GM23248 (cell line): ENCODE data around the gene COPG2. TPM values are rescaled to one million over a fixed set of nuclear protein-coding genes. Genes with fewer than 3 reads are reported as not detected.

Experiments used
- DNase-seq: peaks from one replicate; pipeline ENCODE4 v3.0.0-alpha.2; 2015
- H2AFZ ChIP-seq: fragments of 200-600 bp; sonication (generic); 2 replicates; pipeline ENCODE4 v1.6.1; 2016; ENCODE audit warnings: antibody characterized with exemption
- H3F3A ChIP-seq: fragments of 200-600 bp; sonication (generic); 2 replicates; pipeline ENCODE4 v1.6.1; 2016; ENCODE audit warnings: mild to moderate bottlenecking, antibody characterized with exemption, mixed run types; ENCODE audit not compliant: insufficient read depth
- H3K27ac ChIP-seq: fragments of 200-600 bp; sonication (generic); 2 replicates; pipeline ENCODE4 v1.5.1; 2016; ENCODE audit warnings: mild to moderate bottlenecking
- H3K27me3 ChIP-seq: fragments of 200-600 bp; sonication (generic); replicated peaks from 2 replicates; pipeline ENCODE4 v1.6.1; 2016; ENCODE audit warnings: mild to moderate bottlenecking; ENCODE audit not compliant: insufficient read depth
- H3K36me3 ChIP-seq: fragments of 200-600 bp; sonication (generic); 2 replicates; pipeline ENCODE4 v1.6.1; 2016; ENCODE audit warnings: low read depth, mild to moderate bottlenecking
- H3K4me1 ChIP-seq: fragments of 200-600 bp; sonication (generic); 2 replicates; pipeline ENCODE4 v1.6.1; 2016; ENCODE audit warnings: mild to moderate bottlenecking; ENCODE audit not compliant: insufficient read depth
- H3K4me2 ChIP-seq: fragments of 200-600 bp; sonication (generic); one replicate; pipeline ENCODE4 v1.6.1; 2016; ENCODE audit warnings: mild to moderate bottlenecking; ENCODE audit not compliant: unreplicated experiment
- H3K4me3 ChIP-seq: fragments of 200-600 bp; sonication (generic); 2 replicates; pipeline ENCODE4 v1.5.1; 2016; ENCODE audit warnings: mild to moderate bottlenecking
- H3K79me2 ChIP-seq: fragments of 200-600 bp; sonication (generic); 2 replicates; pipeline ENCODE4 v1.6.1; 2016; ENCODE audit warnings: mild to moderate bottlenecking; ENCODE audit not compliant: insufficient read depth
- H3K9ac ChIP-seq: fragments of 200-600 bp; sonication (generic); 2 replicates; pipeline ENCODE4 v1.6.1; 2016; ENCODE audit warnings: mild to moderate bottlenecking
- H3K9me2 ChIP-seq: fragments of 200-600 bp; sonication (generic); 2 replicates; pipeline ENCODE4 v1.6.1; 2016; ENCODE audit warnings: mixed run types, mild to moderate bottlenecking, moderate library complexity; ENCODE audit not compliant: insufficient read depth
- H3K9me3 ChIP-seq: fragments of 200-600 bp; sonication (generic); one replicate; pipeline ENCODE4 v1.6.1; 2017; ENCODE audit warnings: low read depth
- H4K20me1 ChIP-seq: fragments of 200-600 bp; sonication (generic); 2 replicates; pipeline ENCODE4 v1.6.0; 2016; ENCODE audit not compliant: insufficient read depth
- EZH2 ChIP-seq: fragments of 200-600 bp; sonication (generic); IDR thresholded peaks from 2 replicates; pipeline ENCODE4 v1.6.1; 2018; ENCODE audit warnings: antibody characterized with exemption, mild to moderate bottlenecking; ENCODE audit not compliant: insufficient read depth, poor library complexity, severe bottlenecking
- EZH2phosphoT487 ChIP-seq: fragments of 200-600 bp; sonication (generic); IDR thresholded peaks from 2 replicates; pipeline ENCODE4 v1.6.1; 2018; ENCODE audit warnings: antibody characterized with exemption, moderate library complexity, mild to moderate bottlenecking, low read depth; ENCODE audit not compliant: insufficient read depth
- WGBS, 2 experiments: methylation state at CpG; one replicate each; pipeline ENCODE4 v1.1.6; 2015 to 2017; ENCODE audit warnings: low lambda C conversion rate in 2 of 2, low coverage in 1 of 2; ENCODE audit errors: missing lambda C conversion rate in 2 of 2; 5-methylcytosine and 5-hydroxymethylcytosine counted together
- in situ Hi-C: fragments of 300-500 bp; cut with MboI; formaldehyde crosslinking; loops from 2 replicates; pipeline ENCODE4 v1.15.0; 2020
- polyA plus RNA-seq: library from polyadenylated mRNA; unstranded; fragments of >200 nt; fragmentation: Nextera tagmentation; extraction: Ambion mirVana; gene quantifications from 2 replicates; pipeline ENCODE4 v1.2.1, GENCODE V29; 2016
- total RNA-seq: library from RNA; depleted of rRNA; stranded (reverse); fragments of >200 nt; shearing (Covaris generic); gene quantifications from 2 replicates; pipeline ENCODE4 v1.2.3, GENCODE V29; 2014

Gene COPG2
- total and polyA plus RNA-seq, 2 experiments from 2014 or later, result 3.4 to 29.7 TPM

- no peaks in the 10 kb centered on the region for H3K27me3 ChIP-seq
- H3K4me1 ChIP-seq, result peaks cover 6% of the 10 kb centered on the region
- H3K4me2 ChIP-seq, result no peak overlapping the region
- peaks cover 8% of the 10 kb centered on the region; the same call in 1 of the 2 replicates for H3K36me3 ChIP-seq
- no peaks in the 10 kb centered on the region for H3K79me2 ChIP-seq
- 0 out of 2 replicates have a peak overlapping the region, but pooled peaks have one; percentile 8 for H3K9ac ChIP-seq
- no peak overlapping the region for H2AFZ ChIP-seq
- no peak for TF ChIP-seq EZH2
- no peak for TF ChIP-seq EZH2phosphoT487
- H4K20me1 ChIP-seq, result no peaks in the 10 kb centered on the region
- peak; percentile 85 for DNase-seq
- 74 to 80% methylated on average over 4 of the region's 4 CpGs for WGBS, 2 experiments
- no peaks in the 10 kb centered on the region for H3K9me2 ChIP-seq
- H3K27ac ChIP-seq, result peak overlapping the region; percentile 49
- H3F3A ChIP-seq, result peaks cover 21% of the 10 kb centered on the region
- no peaks in the 10 kb centered on the region for H3K9me3 ChIP-seq
- no peak overlapping the region for H3K4me3 ChIP-seq
- in situ Hi-C loops, result no loop called here
Observed at GRCh38 chr7:130649004-130649790, 19.4 kb downstream of the COPG2 start.

GRCh38 chr7:130648580-130648979 lies 20.0 kb downstream of the COPG2 start:
- H3K36me3 ChIP-seq, result peaks cover 8% of the 10 kb centered on the region; the same call in 1 of the 2 replicates
- no peaks in the 10 kb centered on the region for H3K79me2 ChIP-seq
- peaks cover 21% of the 10 kb centered on the region for H3F3A ChIP-seq
- H3K4me1 ChIP-seq, result peaks cover 6% of the 10 kb centered on the region
- in situ Hi-C loops, result no loop called here
- TF ChIP-seq EZH2, result no peak
- no peak for TF ChIP-seq EZH2phosphoT487
- H3K27ac ChIP-seq, result no peak overlapping the region; the same call in 1 of the 2 replicates
- WGBS, 2 experiments, result 96 to 100% methylated on average over 5 of the region's 5 CpGs
- no peak overlapping the region for H3K9ac ChIP-seq
- no peak for DNase-seq
- no peaks in the 10 kb centered on the region for H3K9me2 ChIP-seq
- no peak overlapping the region for H3K4me2 ChIP-seq
- H3K9me3 ChIP-seq, result no peaks in the 10 kb centered on the region
- H4K20me1 ChIP-seq, result no peaks in the 10 kb centered on the region
- no peak overlapping the region for H2AFZ ChIP-seq
- no peak overlapping the region for H3K4me3 ChIP-seq
- no peaks in the 10 kb centered on the region for H3K27me3 ChIP-seq

GRCh38 chr7:130642383-130642782 lies 26.2 kb downstream of the COPG2 start:
- H4K20me1 ChIP-seq, result no peaks in the 10 kb centered on the region
- no peak for TF ChIP-seq EZH2
- no peak for TF ChIP-seq EZH2phosphoT487
- no peaks in the 10 kb centered on the region for H3F3A ChIP-seq
- no peak overlapping the region for H3K27ac ChIP-seq
- H3K9ac ChIP-seq, result no peak overlapping the region
- no peak overlapping the region for H3K4me2 ChIP-seq
- in situ Hi-C loops, result no loop called here
- no peaks in the 10 kb centered on the region for H3K79me2 ChIP-seq
- H3K27me3 ChIP-seq, result no peaks in the 10 kb centered on the region
- 88 to 89% methylated on average over 4 of the region's 4 CpGs for WGBS, 2 experiments
- H3K36me3 ChIP-seq, result peaks cover 6% of the 10 kb centered on the region; the same call in 1 of the 2 replicates
- H3K4me1 ChIP-seq, result no peaks in the 10 kb centered on the region
- H3K9me3 ChIP-seq, result no peaks in the 10 kb centered on the region
- H2AFZ ChIP-seq, result no peak overlapping the region
- no peak for DNase-seq
- peaks cover 6% of the 10 kb centered on the region; the same call in 1 of the 2 replicates for H3K9me2 ChIP-seq
- no peak overlapping the region for H3K4me3 ChIP-seq

- Histone ChIP-seq H3K27ac (no peak overlapping the region), H3K36me3 (peaks cover 6% of the 10 kb centered on the region; the same call in 1 of the 2 replicates), H4K20me1 (no peaks in the 10 kb centered on the region), H3K27me3 (no peaks in the 10 kb centered on the region), H3K9ac (no peak overlapping the region), H3K9me3 (no peaks in the 10 kb centered on the region), H3K9me2 (peaks cover 6% of the 10 kb centered on the region; the same call in 1 of the 2 replicates), H3K4me3 (no peak overlapping the region), H3K79me2 (no peaks in the 10 kb centered on the region), H3K4me1 (no peaks in the 10 kb centered on the region), H2AFZ (no peak overlapping the region), H3F3A (no peaks in the 10 kb centered on the region), H3K4me2 (no peak overlapping the region)
- DNase-seq, result no peak
- in situ Hi-C loops, result no loop called here
- TF ChIP-seq EZH2, result no peak
- no peak for TF ChIP-seq EZH2phosphoT487
- WGBS, 2 experiments, result 87 to 91% methylated on average over 3 of the region's 3 CpGs
Observed at GRCh38 chr7:130641497-130641896, 27.1 kb downstream of the COPG2 start.
